Chondrocyte (in vitro differentiated cells): ENCODE data around the gene CDSN. TPM values are rescaled to one million over a fixed set of nuclear protein-coding genes. Genes with fewer than 3 reads are reported as not detected.
A peak's percentile ranks its signal among the peaks of the same experiment; 100 is the strongest.

Experiments used
- DNase-seq: peaks from one replicate; pipeline ENCODE4 v3.0.0; 2021; ENCODE audit warnings: mixed read lengths, low spot score
- H3K27ac Mint-ChIP-seq: one replicate; pipeline ENCODE4 v1.8.0; 2021; ENCODE audit warnings: mild to moderate bottlenecking, moderate library complexity, mixed read lengths; ENCODE audit not compliant: unreplicated experiment
- H3K27me3 Mint-ChIP-seq: 2 replicates; pipeline ENCODE4 v1.8.0; 2021; ENCODE audit warnings: low read depth, mixed read lengths
- H3K36me3 Mint-ChIP-seq: 2 replicates; pipeline ENCODE4 v1.8.0; 2021; ENCODE audit warnings: low read depth, mixed read lengths
- H3K4me1 Mint-ChIP-seq: 2 replicates; pipeline ENCODE4 v1.8.0; 2021; ENCODE audit warnings: low read depth, mild to moderate bottlenecking, mixed read lengths
- H3K4me3 Mint-ChIP-seq: one replicate; pipeline ENCODE4 v1.8.0; 2021; ENCODE audit warnings: mild to moderate bottlenecking, moderate library complexity, mixed read lengths; ENCODE audit not compliant: unreplicated experiment
- H3K9me3 Mint-ChIP-seq: 2 replicates; pipeline ENCODE4 v1.8.0; 2021; ENCODE audit warnings: low read depth, mixed read lengths
- CTCF ChIP-seq: fragments of 200-600 bp; sonication (generic); IDR thresholded peaks from 2 replicates; pipeline ENCODE4 v1.5.0; 2021; ENCODE audit warnings: antibody characterized with exemption, mild to moderate bottlenecking, moderate library complexity
- total RNA-seq: library from RNA; stranded (reverse); gene quantifications from 3 replicates; pipeline ENCODE4 v1.2.1, GENCODE V29; 2021

CDSN gene
- total RNA-seq, 1 donor from 2014 or later, result 0.12 TPM

GRCh38 chr6:31126396-31127175 is 6.3 kb upstream of the CDSN start:
- Mint-ChIP-seq H3K9me3 (no peaks in the 10 kb centered on the region), H3K36me3 (no peaks in the 10 kb centered on the region), H3K4me3 (no peak overlapping the region), H3K27me3 (peaks cover 8% of the 10 kb centered on the region), H3K4me1 (peaks cover 53% of the 10 kb centered on the region), H3K27ac (peak overlapping the region; percentile 59)
- peak; percentile 12 for TF ChIP-seq CTCF
- DNase-seq, result no peak

- DNase-seq, result no peak
- Mint-ChIP-seq H3K27ac (peak overlapping the region; percentile 41), H3K27me3 (peaks cover 8% of the 10 kb centered on the region), H3K4me3 (no peak overlapping the region), H3K36me3 (no peaks in the 10 kb centered on the region), H3K4me1 (peaks cover 53% of the 10 kb centered on the region), H3K9me3 (no peaks in the 10 kb centered on the region)
- no peak for TF ChIP-seq CTCF
Observed at GRCh38 chr6:31125586-31126363, 5.5 kb upstream of the CDSN start.

GRCh38 chr6:31125162-31125561 is 4.9 kb upstream of the CDSN start:
- H3K36me3 Mint-ChIP-seq, result no peaks in the 10 kb centered on the region
- no peaks in the 10 kb centered on the region for H3K9me3 Mint-ChIP-seq
- TF ChIP-seq CTCF, result no peak
- H3K4me3 Mint-ChIP-seq, result no peak overlapping the region
- peak overlapping the region; percentile 41 for H3K27ac Mint-ChIP-seq
- peaks cover 8% of the 10 kb centered on the region for H3K27me3 Mint-ChIP-seq
- peaks cover 53% of the 10 kb centered on the region for H3K4me1 Mint-ChIP-seq
- DNase-seq, result no peak

GRCh38 chr6:31122791-31123706 is 2.8 kb upstream of the CDSN start:
- no peak for DNase-seq
- Mint-ChIP-seq H3K27ac (peak overlapping the region; percentile 94), H3K36me3 (no peaks in the 10 kb centered on the region), H3K4me1 (peaks cover 51% of the 10 kb centered on the region), H3K4me3 (no peak overlapping the region), H3K9me3 (no peaks in the 10 kb centered on the region), H3K27me3 (peaks cover 3% of the 10 kb centered on the region)
- no peak for TF ChIP-seq CTCF
